ENCODE measurements around the gene PSMC3. TPM values are rescaled to one million over a fixed set of nuclear protein-coding genes. Genes with fewer than 3 reads are reported as not detected.

Gene PSMC3
- total RNA-seq, 1 donor from 2014 or later = 79.4 TPM

DNA sequence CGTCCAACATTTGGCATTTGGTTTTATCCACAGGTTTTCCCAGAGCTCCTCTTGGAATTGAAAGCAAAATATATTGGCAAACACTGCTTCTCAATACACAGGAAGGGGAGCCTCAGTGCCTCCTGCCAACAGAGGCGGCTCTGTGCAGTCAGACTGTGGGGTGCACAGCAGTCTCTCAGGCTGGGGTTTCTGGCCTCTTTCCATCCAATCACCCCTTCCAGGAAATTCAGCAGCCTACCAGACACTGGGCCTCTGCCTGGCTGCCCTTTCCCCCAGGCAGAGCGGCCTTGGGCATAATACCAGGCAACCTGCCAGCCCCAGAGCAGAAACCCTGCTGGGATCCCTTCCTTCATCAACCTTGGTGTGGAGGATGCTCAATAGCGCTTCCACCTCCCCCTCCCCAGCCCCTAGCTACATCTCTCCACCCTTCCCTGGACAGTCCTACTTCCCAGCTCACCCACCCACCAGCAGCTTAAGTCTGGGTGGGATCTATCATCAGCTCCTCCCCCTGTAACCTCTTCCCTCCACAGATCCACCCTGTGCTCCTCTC lies 40.5 kb upstream of the PSMC3 start:
- TF ChIP-seq, protein P1, sequence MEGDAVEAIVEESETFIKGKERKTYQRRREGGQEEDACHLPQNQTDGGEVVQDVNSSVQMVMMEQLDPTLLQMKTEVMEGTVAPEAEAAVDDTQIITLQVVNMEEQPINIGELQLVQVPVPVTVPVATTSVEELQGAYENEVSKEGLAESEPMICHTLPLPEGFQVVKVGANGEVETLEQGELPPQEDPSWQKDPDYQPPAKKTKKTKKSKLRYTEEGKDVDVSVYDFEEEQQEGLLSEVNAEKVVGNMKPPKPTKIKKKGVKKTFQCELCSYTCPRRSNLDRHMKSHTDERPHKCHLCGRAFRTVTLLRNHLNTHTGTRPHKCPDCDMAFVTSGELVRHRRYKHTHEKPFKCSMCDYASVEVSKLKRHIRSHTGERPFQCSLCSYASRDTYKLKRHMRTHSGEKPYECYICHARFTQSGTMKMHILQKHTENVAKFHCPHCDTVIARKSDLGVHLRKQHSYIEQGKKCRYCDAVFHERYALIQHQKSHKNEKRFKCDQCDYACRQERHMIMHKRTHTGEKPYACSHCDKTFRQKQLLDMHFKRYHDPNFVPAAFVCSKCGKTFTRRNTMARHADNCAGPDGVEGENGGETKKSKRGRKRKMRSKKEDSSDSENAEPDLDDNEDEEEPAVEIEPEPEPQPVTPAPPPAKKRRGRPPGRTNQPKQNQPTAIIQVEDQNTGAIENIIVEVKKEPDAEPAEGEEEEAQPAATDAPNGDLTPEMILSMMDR (IDR thresholded peaks at IDR 0.05) = no peak
- peak overlapping the region; percentile 51 for H3K27ac ChIP-seq
- peak overlapping the region; percentile 4 for H3K4me3 ChIP-seq
- peaks cover 66% of the 10 kb centered on the region for H3K36me3 ChIP-seq
- ATAC-seq = peak; percentile 29
- intact Hi-C loops (cut with DNase I) = no loop called here
- H3K4me1 ChIP-seq = peaks cover 14% of the 10 kb centered on the region
- H3K9me3 ChIP-seq = no peaks in the 10 kb centered on the region
- peak; percentile 47 for DNase-seq
- H3K27me3 ChIP-seq = no peaks in the 10 kb centered on the region

DNA sequence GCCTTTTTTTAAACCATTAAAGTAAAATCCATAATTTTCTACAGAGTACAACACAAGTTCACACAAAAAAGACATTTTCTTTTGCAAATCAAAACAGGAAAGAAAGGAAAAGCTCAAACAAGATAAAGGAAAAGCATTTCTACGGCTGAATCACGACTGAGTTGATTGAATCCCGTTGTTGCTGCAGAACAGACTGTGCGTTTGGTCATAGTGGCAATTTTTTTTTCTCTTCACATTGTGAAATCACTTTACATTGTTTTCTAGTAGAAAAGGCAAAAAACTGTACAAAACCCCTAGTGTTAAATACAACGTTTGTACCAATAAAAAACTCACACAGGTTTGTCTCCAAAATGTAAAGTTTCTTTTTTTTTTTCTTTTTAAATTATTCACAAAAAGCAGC lies 40.0 kb upstream of the PSMC3 start:
- peak overlapping the region; percentile 51 for H3K27ac ChIP-seq

DNA sequence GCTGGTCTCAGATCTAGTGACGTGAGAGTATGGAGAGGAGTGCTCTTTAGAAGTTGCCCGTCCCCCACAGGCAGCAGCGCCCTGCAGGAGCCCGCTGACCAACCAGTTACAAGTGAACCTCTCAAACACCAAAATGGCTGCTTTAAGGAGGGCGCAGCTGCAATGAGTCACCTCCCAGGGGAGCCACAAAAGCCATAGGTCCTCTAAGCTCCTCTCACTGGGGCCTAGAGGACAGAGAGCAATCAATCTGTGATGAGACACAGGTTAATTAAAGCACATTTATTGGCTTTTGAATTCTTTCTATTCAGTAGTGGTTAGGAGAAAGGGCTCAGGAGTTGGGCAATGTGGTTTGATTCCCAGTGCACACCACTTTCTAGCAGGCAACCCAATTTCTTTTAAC lies 38.2 kb upstream of the PSMC3 start:
- TF ChIP-seq, protein P1 (IDR thresholded peaks at IDR 0.05) = no peak
- H3K9me3 ChIP-seq = no peaks in the 10 kb centered on the region
- no peaks in the 10 kb centered on the region for H3K27me3 ChIP-seq
- H3K36me3 ChIP-seq = peaks cover 45% of the 10 kb centered on the region
- DNase-seq (peak; percentile 30), ATAC-seq (no peak)
- H3K4me3 ChIP-seq = no peak overlapping the region
- intact Hi-C loops (cut with DNase I) = no loop called here
- peaks cover 14% of the 10 kb centered on the region for H3K4me1 ChIP-seq
- no peak overlapping the region for H3K27ac ChIP-seq

More for the DNA sequence above, 40.0 kb upstream of the PSMC3 start:
- intact Hi-C loops (cut with DNase I) = no loop called here
- no peaks in the 10 kb centered on the region for H3K27me3 ChIP-seq
- H3K4me1 ChIP-seq = peaks cover 14% of the 10 kb centered on the region
- no peaks in the 10 kb centered on the region for H3K9me3 ChIP-seq
- H3K36me3 ChIP-seq = peaks cover 63% of the 10 kb centered on the region
- TF ChIP-seq, protein P1 (IDR thresholded peaks at IDR 0.05) = no peak
- DNase-seq = no peak
- peak overlapping the region; percentile 4 for H3K4me3 ChIP-seq
- no peak for ATAC-seq

DNA sequence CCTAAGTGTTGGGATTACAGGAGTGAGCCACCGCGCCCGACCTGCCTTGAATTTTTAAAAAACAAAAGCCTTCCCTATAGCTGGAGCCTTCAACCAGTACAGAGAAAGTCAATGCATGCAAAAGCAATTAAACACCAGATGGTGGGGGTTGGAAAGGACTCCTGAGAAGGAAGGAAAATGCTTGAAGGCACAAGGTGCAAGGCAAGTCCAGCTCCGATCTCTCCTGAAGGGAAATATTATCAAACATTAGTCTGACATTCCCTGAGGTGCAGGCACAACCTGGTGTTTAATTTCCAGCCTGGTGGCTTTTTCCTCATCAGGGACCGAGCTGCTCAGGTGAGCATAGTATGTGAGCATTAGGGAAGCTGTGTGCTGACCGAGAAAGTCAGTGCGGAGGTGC lies 35.6 kb upstream of the PSMC3 start:
- TF ChIP-seq, protein P1 (IDR thresholded peaks at IDR 0.05) = no peak
- H3K36me3 ChIP-seq = peaks cover 27% of the 10 kb centered on the region

DNA sequence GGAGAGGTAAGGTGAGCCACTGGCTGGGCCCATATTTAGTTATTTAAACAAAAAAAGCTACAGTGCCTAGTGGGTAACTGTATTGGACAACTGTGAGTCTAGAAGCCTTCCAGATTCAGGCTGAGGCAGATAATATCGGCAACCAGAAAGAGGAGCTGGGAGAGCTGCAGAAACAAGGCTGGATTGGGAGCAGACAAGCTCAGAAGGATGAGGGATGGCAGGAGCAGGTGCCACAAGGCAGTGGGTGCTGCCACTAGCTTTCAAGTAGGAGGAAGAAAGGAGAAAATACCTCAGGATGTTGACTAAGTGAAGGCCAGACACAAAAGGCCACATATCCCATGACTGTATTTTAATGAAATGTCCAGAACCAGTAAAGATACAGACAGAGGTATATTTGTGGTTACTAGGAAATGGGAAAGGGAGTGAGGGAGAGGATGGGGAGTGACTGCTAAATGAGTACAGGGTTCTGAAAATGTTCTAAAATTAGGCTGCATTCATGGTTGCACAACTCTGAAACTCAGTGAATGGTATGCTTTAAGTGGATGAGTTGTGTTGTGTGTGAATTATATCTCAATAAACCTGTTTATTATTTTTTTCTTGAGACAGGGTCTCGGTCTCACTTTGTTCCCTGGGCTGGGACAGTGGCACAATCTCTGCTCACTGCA lies 34.5 kb upstream of the PSMC3 start:
- intact Hi-C loops (cut with DNase I) = no loop called here
- no peak for DNase-seq

More for the DNA sequence above, 35.6 kb upstream of the PSMC3 start:
- Histone ChIP-seq H3K4me3 (no peak overlapping the region), H3K27ac (no peak overlapping the region), H3K27me3 (no peaks in the 10 kb centered on the region), H3K9me3 (no peaks in the 10 kb centered on the region), H3K4me1 (peaks cover 9% of the 10 kb centered on the region)
- peak; percentile 32 for DNase-seq
- ATAC-seq = no peak
- intact Hi-C loops (cut with DNase I) = no loop called here

More for the DNA sequence above, 34.5 kb upstream of the PSMC3 start:
- H3K4me3 ChIP-seq = no peak overlapping the region
- H3K27ac ChIP-seq = no peak overlapping the region
- no peak for ATAC-seq
- H3K9me3 ChIP-seq = no peaks in the 10 kb centered on the region
- TF ChIP-seq, protein P1 (IDR thresholded peaks at IDR 0.05) = no peak
- H3K36me3 ChIP-seq = peaks cover 18% of the 10 kb centered on the region
- H3K4me1 ChIP-seq = no peaks in the 10 kb centered on the region
- no peaks in the 10 kb centered on the region for H3K27me3 ChIP-seq

Data from upper lobe of right lung (tissue), 1 donor.